Type B pancreatic cell (in vitro differentiated cells): ENCODE measurements around the gene LAIR2. TPM values are rescaled to one million over a fixed set of nuclear protein-coding genes. Genes with fewer than 3 reads are reported as not detected.
A peak's percentile ranks its signal among the peaks of the same experiment; 100 is the strongest.
"Not testable (repeated sequence)": the region's sequence is repeated elsewhere in the genome, so short reads cannot be mapped to it uniquely, and the experiment has no call there.

Experiments
- DNase-seq: peaks from one replicate; pipeline ENCODE4 v3.0.0; 2021; ENCODE audit warnings: mixed read lengths; ENCODE audit not compliant: unreplicated experiment; ENCODE audit errors: extremely low spot score
- H3K27ac Mint-ChIP-seq: 2 replicates; pipeline ENCODE4 v1.8.0; 2021; ENCODE audit warnings: mild to moderate bottlenecking, mixed read lengths
- H3K27me3 Mint-ChIP-seq: 2 replicates; pipeline ENCODE4 v1.8.0; 2021; ENCODE audit warnings: mixed read lengths
- H3K36me3 Mint-ChIP-seq: 2 replicates; pipeline ENCODE4 v1.8.0; 2021; ENCODE audit warnings: mixed read lengths
- H3K4me1 Mint-ChIP-seq: one replicate; pipeline ENCODE4 v1.8.0; 2021; ENCODE audit warnings: mixed read lengths; ENCODE audit not compliant: unreplicated experiment
- H3K4me3 Mint-ChIP-seq: 2 replicates; pipeline ENCODE4 v1.8.0; 2021; ENCODE audit warnings: mild to moderate bottlenecking, mixed read lengths
- H3K9me3 Mint-ChIP-seq: 2 replicates; pipeline ENCODE4 v1.8.0; 2021; ENCODE audit warnings: mixed read lengths
- total RNA-seq: library from RNA; stranded (reverse); gene quantifications from 2 replicates; pipeline ENCODE4 v1.2.1, GENCODE V29; 2021; ENCODE audit warnings: low replicate concordance
- TF ChIP-seq, protein P1 (sequence below): fragments of 200-600 bp; sonication (generic); conservative IDR thresholded peaks from 2 replicates; pipeline ENCODE4 v1.5.0; 2021; ENCODE audit warnings: antibody characterized with exemption, mild to moderate bottlenecking

The LAIR2 gene
- total RNA-seq, 1 donor from 2014 or later: not detected

- H3K27ac Mint-ChIP-seq: peak within 1 kb of the TSS; percentile 98
- peaks cover 29% of the 10 kb centered on the region for H3K4me1 Mint-ChIP-seq
- peaks cover 8% of the 10 kb centered on the region for H3K27me3 Mint-ChIP-seq
- no peaks in the 10 kb centered on the region for H3K9me3 Mint-ChIP-seq
- DNase-seq: peak; percentile 92
- TF ChIP-seq, protein P1, sequence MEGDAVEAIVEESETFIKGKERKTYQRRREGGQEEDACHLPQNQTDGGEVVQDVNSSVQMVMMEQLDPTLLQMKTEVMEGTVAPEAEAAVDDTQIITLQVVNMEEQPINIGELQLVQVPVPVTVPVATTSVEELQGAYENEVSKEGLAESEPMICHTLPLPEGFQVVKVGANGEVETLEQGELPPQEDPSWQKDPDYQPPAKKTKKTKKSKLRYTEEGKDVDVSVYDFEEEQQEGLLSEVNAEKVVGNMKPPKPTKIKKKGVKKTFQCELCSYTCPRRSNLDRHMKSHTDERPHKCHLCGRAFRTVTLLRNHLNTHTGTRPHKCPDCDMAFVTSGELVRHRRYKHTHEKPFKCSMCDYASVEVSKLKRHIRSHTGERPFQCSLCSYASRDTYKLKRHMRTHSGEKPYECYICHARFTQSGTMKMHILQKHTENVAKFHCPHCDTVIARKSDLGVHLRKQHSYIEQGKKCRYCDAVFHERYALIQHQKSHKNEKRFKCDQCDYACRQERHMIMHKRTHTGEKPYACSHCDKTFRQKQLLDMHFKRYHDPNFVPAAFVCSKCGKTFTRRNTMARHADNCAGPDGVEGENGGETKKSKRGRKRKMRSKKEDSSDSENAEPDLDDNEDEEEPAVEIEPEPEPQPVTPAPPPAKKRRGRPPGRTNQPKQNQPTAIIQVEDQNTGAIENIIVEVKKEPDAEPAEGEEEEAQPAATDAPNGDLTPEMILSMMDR: no peak
- H3K4me3 Mint-ChIP-seq: peak within 1 kb of the TSS; percentile 93
- H3K36me3 Mint-ChIP-seq: peaks cover 17% of the 10 kb centered on the region
These were observed 39.0 kb upstream of the LAIR2 start, which contains the start of gene LENG9 for GRCh38 chr19:54463531-54464043. Gene LENG9, minus strand, starts transcription at chr19:54463778. Its CDS starts 252 bp downstream, at chr19:54463526.

GRCh38 chr19:54464044-54464629, 38.5 kb upstream of the LAIR2 start:
- DNase-seq: peak; percentile 85
- Mint-ChIP-seq H3K36me3 (peaks cover 12% of the 10 kb centered on the region), H3K27me3 (peaks cover 8% of the 10 kb centered on the region), H3K4me3 (peak overlapping the region; percentile 93), H3K4me1 (peaks cover 23% of the 10 kb centered on the region), H3K9me3 (no peaks in the 10 kb centered on the region), H3K27ac (peak overlapping the region; percentile 98)
- TF ChIP-seq, protein P1: no peak

- TF ChIP-seq, protein P1: no peak
- H3K27me3 Mint-ChIP-seq: peaks cover 13% of the 10 kb centered on the region
These were observed 37.8 kb upstream of the LAIR2 start for GRCh38 chr19:54464630-54465425.

GRCh38 chr19:54465426-54466109, 37.1 kb upstream of the LAIR2 start:
- H3K27ac Mint-ChIP-seq: peak overlapping the region; percentile 74
- peaks cover 12% of the 10 kb centered on the region for H3K36me3 Mint-ChIP-seq
- peaks cover 31% of the 10 kb centered on the region for H3K4me1 Mint-ChIP-seq
- H3K4me3 Mint-ChIP-seq: peak overlapping the region; percentile 48
- no peaks in the 10 kb centered on the region for H3K9me3 Mint-ChIP-seq
- peaks cover 19% of the 10 kb centered on the region for H3K27me3 Mint-ChIP-seq
- TF ChIP-seq, protein P1: no peak
- DNase-seq: no peak

More at GRCh38 chr19:54464630-54465425, 37.8 kb upstream of the LAIR2 start:
- Mint-ChIP-seq H3K9me3 (no peaks in the 10 kb centered on the region), H3K4me1 (peaks cover 25% of the 10 kb centered on the region), H3K27ac (peak overlapping the region; percentile 98), H3K4me3 (peak overlapping the region; percentile 93), H3K36me3 (peaks cover 11% of the 10 kb centered on the region)
- peak; percentile 85 for DNase-seq

GRCh38 chr19:54466110-54466480, 36.5 kb upstream of the LAIR2 start:
- peaks cover 22% of the 10 kb centered on the region for H3K27me3 Mint-ChIP-seq
- peaks cover 12% of the 10 kb centered on the region for H3K36me3 Mint-ChIP-seq
- peak overlapping the region; percentile 74 for H3K27ac Mint-ChIP-seq
- peaks cover 36% of the 10 kb centered on the region for H3K4me1 Mint-ChIP-seq
- peak overlapping the region; percentile 61 for H3K4me3 Mint-ChIP-seq
- not testable (repeated sequence) for H3K9me3 Mint-ChIP-seq, DNase-seq
